ENCODE results near the gene RARRES2. TPM values are rescaled to one million over a fixed set of nuclear protein-coding genes. Genes with fewer than 3 reads are reported as not detected.

RARRES2 gene
- total and polyA plus RNA-seq, 2 of the 13 experiments (the other 11 are each of a cell fraction or from before 2014, with no cell fraction given): 134 to 172 TPM

DNA sequence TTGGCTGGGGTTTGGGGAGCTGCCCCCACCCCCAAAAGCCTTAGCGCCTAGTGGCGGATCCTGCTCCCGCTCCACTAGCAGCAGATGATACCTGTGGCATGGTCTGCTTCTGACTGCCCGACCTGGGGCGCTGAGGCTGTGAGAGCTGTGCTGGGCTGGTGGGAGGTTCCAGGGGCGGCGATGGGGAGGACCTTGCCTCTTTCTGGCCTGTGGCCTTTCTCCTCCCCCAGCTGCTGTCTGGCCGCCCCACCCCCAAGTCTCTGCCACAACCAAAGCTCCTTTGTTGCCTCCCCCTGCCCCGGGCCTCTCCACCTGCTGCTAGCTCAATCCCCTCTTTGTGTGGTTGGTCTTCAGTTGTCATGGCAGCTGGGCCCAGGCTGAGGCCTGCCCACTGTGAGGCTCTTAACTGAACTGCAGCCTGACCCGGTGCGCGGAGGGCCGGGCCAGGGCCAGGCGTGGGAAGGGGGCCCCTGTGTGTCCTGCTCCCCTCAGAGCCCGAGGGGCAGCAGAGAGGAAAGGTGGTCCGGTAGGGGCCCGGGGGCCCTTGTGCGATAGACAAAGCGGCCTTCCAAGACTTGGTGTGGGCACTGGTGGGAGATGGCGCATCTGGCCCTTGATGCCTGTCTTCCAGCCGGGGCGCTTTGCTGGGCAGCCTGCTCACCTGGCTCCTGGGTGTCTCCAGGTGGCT, 42.4 kb upstream of the RARRES2 start (continued):
- TF ChIP-seq ZNF556 (CRISPR knock-in tag; IDR thresholded peaks at IDR 0.05; ENCODE audit: borderline replicate concordance): no peak; the same call in 1 of the 2 replicates
- TF ChIP-seq ZNF749 (CRISPR knock-in tag; IDR thresholded peaks at IDR 0.05; ENCODE audit: borderline replicate concordance): peak; percentile 16; the same call in 1 of the 2 replicates
- TF ChIP-seq, protein P1, sequence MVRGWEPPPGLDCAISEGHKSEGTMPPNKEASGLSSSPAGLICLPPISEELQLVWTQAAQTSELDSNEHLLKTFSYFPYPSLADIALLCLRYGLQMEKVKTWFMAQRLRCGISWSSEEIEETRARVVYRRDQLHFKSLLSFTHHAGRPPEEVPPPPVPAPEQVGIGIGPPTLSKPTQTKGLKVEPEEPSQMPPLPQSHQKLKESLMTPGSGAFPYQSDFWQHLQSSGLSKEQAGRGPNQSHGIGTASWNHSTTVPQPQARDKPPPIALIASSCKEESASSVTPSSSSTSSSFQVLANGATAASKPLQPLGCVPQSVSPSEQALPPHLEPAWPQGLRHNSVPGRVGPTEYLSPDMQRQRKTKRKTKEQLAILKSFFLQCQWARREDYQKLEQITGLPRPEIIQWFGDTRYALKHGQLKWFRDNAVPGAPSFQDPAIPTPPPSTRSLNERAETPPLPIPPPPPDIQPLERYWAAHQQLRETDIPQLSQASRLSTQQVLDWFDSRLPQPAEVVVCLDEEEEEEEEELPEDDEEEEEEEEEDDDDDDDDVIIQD (CRISPR knock-in tag; IDR thresholded peaks at IDR 0.05; ENCODE audit: low read depth): no peak
- TF ChIP-seq, protein P2, sequence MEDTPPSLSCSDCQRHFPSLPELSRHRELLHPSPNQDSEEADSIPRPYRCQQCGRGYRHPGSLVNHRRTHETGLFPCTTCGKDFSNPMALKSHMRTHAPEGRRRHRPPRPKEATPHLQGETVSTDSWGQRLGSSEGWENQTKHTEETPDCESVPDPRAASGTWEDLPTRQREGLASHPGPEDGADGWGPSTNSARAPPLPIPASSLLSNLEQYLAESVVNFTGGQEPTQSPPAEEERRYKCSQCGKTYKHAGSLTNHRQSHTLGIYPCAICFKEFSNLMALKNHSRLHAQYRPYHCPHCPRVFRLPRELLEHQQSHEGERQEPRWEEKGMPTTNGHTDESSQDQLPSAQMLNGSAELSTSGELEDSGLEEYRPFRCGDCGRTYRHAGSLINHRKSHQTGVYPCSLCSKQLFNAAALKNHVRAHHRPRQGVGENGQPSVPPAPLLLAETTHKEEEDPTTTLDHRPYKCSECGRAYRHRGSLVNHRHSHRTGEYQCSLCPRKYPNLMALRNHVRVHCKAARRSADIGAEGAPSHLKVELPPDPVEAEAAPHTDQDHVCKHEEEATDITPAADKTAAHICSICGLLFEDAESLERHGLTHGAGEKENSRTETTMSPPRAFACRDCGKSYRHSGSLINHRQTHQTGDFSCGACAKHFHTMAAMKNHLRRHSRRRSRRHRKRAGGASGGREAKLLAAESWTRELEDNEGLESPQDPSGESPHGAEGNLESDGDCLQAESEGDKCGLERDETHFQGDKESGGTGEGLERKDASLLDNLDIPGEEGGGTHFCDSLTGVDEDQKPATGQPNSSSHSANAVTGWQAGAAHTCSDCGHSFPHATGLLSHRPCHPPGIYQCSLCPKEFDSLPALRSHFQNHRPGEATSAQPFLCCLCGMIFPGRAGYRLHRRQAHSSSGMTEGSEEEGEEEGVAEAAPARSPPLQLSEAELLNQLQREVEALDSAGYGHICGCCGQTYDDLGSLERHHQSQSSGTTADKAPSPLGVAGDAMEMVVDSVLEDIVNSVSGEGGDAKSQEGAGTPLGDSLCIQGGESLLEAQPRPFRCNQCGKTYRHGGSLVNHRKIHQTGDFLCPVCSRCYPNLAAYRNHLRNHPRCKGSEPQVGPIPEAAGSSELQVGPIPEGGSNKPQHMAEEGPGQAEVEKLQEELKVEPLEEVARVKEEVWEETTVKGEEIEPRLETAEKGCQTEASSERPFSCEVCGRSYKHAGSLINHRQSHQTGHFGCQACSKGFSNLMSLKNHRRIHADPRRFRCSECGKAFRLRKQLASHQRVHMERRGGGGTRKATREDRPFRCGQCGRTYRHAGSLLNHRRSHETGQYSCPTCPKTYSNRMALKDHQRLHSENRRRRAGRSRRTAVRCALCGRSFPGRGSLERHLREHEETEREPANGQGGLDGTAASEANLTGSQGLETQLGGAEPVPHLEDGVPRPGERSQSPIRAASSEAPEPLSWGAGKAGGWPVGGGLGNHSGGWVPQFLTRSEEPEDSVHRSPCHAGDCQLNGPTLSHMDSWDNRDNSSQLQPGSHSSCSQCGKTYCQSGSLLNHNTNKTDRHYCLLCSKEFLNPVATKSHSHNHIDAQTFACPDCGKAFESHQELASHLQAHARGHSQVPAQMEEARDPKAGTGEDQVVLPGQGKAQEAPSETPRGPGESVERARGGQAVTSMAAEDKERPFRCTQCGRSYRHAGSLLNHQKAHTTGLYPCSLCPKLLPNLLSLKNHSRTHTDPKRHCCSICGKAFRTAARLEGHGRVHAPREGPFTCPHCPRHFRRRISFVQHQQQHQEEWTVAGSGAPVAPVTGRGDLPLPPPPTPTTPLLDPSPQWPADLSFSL (CRISPR knock-in tag; IDR thresholded peaks at IDR 0.05): 0 out of 2 replicates have a peak, but pooled peaks have one; percentile 20
- no peak for TF ChIP-seq ZNF841 (CRISPR knock-in tag; IDR thresholded peaks at IDR 0.05; ENCODE audit: borderline replicate concordance)
- TF ChIP-seq, protein P3, sequence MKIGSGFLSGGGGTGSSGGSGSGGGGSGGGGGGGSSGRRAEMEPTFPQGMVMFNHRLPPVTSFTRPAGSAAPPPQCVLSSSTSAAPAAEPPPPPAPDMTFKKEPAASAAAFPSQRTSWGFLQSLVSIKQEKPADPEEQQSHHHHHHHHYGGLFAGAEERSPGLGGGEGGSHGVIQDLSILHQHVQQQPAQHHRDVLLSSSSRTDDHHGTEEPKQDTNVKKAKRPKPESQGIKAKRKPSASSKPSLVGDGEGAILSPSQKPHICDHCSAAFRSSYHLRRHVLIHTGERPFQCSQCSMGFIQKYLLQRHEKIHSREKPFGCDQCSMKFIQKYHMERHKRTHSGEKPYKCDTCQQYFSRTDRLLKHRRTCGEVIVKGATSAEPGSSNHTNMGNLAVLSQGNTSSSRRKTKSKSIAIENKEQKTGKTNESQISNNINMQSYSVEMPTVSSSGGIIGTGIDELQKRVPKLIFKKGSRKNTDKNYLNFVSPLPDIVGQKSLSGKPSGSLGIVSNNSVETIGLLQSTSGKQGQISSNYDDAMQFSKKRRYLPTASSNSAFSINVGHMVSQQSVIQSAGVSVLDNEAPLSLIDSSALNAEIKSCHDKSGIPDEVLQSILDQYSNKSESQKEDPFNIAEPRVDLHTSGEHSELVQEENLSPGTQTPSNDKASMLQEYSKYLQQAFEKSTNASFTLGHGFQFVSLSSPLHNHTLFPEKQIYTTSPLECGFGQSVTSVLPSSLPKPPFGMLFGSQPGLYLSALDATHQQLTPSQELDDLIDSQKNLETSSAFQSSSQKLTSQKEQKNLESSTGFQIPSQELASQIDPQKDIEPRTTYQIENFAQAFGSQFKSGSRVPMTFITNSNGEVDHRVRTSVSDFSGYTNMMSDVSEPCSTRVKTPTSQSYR (CRISPR knock-in tag; IDR thresholded peaks at IDR 0.05; ENCODE audit: borderline replicate concordance): peak; percentile 95
- TF ChIP-seq ZNF614 (CRISPR knock-in tag; IDR thresholded peaks at IDR 0.05; ENCODE audit: borderline replicate concordance): peak; percentile 43; the same call in 1 of the 2 replicates
- peak; percentile 75 for TF ChIP-seq HNRNPL (IDR thresholded peaks at IDR 0.05; ENCODE audit: low read depth, low read length)
- no peak for TF ChIP-seq JUND (CRISPR knock-in tag; IDR thresholded peaks at IDR 0.05)
- peak; percentile 90 for TF ChIP-seq SP5 (CRISPR knock-in tag; IDR thresholded peaks at IDR 0.05; ENCODE audit: borderline replicate concordance, low read depth)
- no peak for TF ChIP-seq ZNF781 (CRISPR knock-in tag; IDR thresholded peaks at IDR 0.05; ENCODE audit: borderline replicate concordance, not compliant biosample characterization)
- TF ChIP-seq, protein P4, sequence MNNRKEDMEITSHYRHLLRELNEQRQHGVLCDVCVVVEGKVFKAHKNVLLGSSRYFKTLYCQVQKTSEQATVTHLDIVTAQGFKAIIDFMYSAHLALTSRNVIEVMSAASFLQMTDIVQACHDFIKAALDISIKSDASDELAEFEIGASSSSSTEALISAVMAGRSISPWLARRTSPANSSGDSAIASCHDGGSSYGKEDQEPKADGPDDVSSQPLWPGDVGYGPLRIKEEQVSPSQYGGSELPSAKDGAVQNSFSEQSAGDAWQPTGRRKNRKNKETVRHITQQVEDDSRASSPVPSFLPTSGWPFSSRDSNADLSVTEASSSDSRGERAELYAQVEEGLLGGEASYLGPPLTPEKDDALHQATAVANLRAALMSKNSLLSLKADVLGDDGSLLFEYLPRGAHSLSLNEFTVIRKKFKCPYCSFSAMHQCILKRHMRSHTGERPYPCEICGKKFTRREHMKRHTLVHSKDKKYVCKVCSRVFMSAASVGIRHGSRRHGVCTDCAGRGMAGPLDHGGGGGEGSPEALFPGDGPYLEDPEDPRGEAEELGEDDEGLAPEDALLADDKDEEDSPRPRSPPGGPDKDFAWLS (CRISPR knock-in tag; IDR thresholded peaks at IDR 0.05; ENCODE audit: borderline replicate concordance): no peak
- no peak for TF ChIP-seq RBAK (CRISPR knock-in tag; IDR thresholded peaks at IDR 0.05)
- TF ChIP-seq ZNF550 (CRISPR knock-in tag; IDR thresholded peaks at IDR 0.05; ENCODE audit: borderline replicate concordance): no peak
- TF ChIP-seq ZNF891 (CRISPR knock-in tag; IDR thresholded peaks at IDR 0.05): 0 out of 2 replicates have a peak, but pooled peaks have one; percentile 18
- TF ChIP-seq ZNF263 (CRISPR knock-in tag; IDR thresholded peaks at IDR 0.05): peak; percentile 65; the same call in 1 of the 2 replicates

Data from HepG2 (cell line).